SKM-1 treated with dmso at 0.1 percent for 144 hours (cell line): ENCODE data around the gene STK32B.
A peak's percentile ranks its signal among the peaks of the same experiment; 100 is the strongest.
"Not testable (repeated sequence)": the region's sequence is repeated elsewhere in the genome, so short reads cannot be mapped to it uniquely, and the experiment has no call there.

ENCODE experiments used
- DNase-seq: peaks from one replicate; lab custom pipeline; 2025; ENCODE audit not compliant: unreplicated experiment; lab: John Stamatoyannopoulos, UW

The STK32B gene

DNA sequence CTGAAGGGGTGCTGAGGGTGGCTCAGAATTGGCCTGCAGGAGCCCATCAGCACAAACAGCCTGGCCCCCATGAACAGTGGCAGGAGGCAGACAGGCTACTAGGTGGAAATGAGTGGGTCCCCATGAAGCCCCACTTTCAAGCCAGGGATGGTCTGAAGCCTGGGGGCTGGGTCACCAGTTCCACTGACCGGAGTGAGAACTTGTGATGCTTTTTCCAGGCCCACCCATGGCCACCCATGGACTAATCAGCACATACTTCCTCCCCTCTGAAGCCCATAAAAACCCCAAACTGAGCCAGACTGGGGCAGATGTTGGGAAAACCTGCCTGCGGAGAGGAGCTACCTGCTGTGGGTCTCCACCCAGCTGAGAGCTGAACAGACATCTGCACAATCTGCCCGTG lies 372.9 kb downstream of the STK32B start:
- DNase-seq: no peak

DNA sequence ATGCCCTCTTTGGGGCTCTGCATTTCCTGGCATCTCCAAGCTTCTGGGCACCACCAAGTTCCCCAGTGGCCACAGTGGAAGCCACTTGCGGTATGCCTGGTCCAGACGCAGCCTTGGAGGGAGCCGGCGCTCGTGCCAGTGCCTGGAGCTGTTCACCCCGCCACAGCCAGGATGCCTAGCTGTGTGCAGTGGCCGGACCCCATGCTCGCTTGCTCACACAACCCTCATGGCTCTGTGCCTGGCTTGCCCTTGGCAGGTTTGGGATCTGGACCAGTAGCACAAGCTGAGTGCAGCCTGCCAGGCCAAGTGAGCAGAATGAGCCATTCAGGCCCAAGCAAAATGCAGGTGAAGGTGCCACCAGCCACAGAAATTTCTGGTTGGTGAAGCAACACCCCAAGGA lies 373.6 kb downstream of the STK32B start:
- DNase-seq: no peak

DNA sequence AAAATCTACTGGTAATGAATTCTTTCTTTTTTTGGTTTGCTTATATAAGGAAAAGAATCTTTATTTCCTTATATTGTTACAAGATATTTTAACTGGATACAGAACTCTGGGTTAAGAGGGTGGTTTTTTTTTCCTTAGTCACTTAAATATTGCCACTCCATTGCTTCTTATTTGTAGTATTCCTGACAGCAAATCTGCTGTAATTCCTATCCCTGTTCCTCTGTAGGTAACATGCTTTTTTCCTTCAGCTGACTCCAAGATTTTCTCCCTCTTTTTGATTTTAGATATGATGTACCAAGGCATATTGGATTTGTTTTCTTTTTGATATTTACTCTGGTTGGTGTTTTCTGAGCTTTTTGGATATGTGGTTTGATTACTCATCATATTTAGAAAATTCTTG lies 378.5 kb downstream of the STK32B start:
- no peak for DNase-seq

DNA sequence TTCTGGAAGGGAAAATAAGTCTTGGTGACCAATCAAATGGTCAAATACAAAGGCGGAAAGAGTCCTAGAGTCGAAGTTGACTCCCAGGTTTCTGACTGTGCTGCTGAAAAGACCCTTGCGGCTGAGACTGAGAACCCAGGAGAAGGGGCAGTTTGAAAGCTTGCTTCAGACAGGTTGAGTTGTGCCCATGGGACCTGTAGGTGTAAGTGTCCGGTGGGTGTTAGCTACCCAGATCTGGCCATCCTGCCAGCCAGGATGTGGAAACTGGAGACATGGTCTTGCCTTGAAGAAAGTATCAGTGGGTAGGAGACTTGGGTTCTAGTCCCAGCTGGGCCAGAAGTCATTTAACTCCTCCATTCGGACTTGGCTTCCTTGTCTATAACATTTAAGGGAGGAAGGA lies 381.9 kb downstream of the STK32B start:
- DNase-seq: no peak

DNA sequence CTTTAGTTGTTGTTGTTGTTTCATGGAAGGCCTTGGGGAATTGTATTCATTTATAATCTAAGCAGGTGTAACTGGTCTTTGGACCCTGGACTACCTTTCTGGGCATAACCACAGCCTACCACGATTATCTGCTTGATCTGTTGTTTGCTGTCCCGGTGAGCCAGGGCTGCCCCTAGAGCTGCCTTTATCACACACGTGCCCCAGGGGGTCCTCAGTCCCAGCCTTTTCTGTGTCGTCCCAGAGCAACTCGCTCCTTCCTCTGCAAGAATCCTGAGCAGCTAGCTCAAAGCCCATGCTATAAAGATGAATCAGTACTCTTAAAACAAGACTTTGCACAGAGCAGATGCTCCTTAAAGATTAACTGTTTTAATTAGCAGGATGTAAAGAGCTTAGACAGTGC lies 383.9 kb downstream of the STK32B start:
- no peak for DNase-seq

DNA sequence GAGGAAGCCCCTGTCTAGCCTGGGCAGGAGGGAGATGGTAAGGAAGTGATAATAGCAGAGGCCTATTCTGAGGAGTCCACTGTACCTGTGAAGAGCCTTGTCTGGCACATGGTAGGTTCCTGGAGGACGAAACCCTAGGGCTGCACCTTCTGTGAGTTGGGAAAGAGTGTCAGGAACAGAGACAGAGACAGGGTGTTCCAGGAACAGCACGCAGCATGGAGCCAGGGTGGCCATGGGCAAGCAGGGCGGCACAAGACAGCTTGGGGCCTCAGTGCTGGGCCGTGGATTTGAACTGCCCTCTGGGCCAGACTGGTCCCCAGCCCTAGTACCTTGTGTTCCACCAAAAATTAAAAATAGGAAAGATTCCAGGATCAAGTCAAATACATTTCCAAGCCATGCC lies 384.5 kb downstream of the STK32B start:
- no peak for DNase-seq

DNA sequence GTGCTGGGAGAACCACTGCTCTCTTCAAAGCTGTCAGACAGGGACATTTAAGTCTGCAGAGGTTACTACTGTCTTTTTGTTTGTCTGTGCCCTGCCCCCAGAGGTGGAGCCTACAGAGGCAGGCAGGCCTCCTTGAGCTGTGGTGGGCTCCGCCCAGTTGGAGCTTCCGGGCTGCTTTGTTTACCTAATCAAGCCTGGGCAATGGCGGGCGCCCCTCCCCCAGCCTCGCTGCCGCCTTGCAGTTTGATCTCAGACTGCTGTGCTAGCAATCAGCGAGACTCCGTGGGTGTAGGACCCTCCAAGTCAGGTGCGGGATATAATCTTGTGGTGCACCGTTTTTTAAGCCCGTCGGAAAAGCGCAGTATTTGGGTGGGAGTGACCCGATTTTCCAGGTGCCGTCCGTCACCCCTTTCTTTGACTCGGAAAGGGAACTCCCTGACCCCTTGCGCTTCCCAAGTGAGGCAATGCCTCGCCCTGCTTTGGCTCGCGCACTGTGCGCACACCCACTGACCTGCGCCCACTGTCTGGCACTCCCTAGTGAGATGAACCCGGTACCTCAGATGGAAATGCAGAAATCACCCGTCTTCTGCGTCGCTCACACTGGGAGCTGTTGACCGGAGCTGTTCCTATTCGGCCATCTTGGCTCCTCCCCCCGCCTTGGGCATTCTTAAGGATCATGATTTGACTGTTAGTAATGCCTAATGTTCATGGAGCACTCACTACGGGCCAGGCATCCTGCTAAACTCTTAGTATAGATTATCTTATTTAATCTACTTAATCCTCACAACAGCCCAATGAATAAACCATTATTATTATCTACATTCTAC lies 392.9 kb downstream of the STK32B start:
- not testable (repeated sequence) for DNase-seq

DNA sequence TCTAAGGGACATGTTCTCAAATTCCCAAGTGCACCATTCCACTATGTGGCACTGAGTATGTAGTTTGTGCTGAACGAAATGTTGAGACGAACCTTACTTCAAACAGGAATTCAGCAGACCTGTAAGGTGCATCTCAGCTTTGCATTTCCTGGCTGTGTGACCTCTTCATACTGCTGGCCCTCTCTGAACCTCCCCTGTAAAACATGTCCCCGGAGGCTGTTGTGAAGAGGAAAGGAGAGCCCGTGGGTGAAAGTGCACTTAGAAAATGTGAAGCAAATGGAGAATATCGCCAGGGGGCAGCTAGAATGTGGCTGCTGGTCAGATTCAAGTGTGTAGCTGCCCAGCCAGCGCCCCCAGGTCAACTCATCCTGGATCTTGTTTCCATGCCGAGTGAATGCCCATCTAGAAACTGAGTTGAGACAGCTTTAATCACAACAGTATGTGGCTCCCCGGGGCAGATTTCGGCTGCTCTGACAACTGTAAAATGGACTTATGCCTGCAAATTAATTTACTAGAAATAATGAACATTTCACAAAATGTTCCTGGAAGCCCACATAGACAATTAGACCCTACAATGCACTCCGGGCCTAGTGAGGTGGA lies 393.7 kb downstream of the STK32B start:
- DNase-seq: no peak

DNA sequence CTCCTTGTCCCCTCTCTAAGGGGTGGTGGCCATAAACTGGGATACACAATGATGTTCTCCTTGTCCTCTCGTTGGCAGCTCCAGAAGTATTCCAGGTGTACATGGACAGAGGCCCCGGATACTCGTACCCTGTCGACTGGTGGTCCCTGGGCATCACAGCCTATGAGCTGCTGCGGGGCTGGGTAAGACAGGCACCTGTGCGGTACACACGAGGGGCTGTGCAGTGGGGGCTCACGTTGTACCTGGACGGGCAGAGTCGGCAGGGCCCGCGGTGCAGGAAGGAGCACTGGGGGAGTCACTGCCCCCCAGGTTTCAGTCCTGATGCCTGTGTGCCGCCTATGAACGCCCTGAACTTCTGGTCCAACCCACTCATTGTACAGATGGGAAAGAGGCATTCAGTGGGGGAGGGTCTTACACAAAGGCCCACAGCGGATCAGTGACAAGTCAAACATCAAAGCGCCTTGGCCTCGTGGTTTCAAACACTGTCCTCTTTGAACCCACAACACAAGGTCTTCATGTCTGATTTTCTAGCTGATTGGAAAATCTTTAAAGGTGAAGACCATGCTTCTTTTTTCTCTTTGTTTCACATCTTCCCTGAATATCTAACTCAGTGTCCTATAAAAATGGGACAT lies 395.4 kb downstream of the STK32B start:
- no peak for DNase-seq

DNA sequence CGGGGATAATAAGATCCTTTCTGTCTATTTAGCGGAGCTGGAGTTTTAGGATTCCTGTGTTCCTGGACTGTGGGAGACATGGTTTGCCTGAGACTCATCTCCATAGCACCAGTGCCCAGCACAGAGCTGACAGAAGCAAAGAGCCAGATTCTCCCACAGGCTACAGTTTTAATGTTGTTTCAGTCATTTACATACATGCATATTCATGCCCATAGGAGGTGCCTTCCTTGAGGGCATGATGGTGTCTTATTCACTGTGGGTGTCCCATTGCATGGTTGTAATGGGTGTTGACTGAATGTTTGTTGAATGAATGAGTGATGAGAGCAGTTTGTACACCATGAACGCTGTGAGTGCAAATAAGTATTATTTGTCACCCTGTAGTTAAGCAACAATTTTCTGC lies 396.5 kb downstream of the STK32B start:
- DNase-seq: no peak

DNA sequence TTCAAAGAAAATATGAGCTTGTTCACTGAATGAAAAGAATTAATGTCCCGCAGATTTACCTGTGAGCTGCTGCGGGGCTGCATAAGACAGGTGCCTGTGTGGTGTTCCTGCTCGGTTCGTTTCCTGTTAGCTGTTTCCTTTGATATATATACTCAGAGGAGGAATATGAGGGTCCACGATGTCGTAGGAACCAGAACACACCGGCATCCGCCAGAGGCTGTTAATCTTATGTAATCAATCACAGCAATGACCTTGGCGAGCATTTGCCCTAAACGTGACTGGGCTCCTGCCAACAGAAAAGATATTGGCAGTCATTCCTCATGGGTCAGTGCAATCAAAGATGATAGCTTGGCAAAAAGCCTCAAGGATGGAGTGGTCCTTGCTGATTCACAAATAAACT lies 396.9 kb downstream of the STK32B start:
- DNase-seq: no peak

DNA sequence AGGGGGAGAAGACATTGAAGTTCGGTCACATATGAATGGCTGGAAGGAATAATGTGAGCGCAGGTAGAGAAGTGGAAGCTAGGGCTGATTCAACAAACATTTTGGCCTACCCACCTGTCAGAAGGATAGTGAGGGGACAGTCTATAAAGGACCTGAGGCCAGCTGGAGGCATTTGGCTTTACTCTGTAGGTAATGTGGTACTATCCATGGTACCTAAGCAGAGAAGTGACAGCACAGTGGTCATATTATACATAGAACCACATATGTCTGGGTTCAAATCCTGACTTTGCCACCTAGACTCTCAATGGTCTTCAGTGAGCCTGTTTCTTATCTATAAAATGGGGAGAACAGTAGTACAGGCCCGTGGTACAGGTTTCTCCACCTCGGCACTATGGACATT lies 400.0 kb downstream of the STK32B start:
- no peak for DNase-seq

DNA sequence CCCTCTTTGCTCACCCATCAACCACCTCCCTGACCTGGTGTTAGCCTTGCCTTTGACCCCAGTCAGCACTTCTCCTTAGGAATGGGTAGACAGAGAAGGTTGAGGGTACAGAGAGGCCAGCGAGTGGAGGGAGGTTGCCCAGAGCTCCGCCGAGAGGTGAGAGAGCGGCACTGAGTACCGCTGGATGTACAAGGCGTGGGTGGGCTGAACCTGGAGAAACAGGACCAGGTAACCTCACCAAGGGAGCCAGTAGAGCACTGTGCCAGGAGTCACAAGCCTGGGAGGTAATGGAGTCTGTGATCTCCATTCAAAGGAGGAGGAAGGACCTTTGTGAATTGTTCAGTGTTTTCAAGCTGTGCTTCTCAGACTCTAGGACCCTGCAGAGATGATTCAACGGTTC lies 400.9 kb downstream of the STK32B start:
- no peak for DNase-seq

DNA sequence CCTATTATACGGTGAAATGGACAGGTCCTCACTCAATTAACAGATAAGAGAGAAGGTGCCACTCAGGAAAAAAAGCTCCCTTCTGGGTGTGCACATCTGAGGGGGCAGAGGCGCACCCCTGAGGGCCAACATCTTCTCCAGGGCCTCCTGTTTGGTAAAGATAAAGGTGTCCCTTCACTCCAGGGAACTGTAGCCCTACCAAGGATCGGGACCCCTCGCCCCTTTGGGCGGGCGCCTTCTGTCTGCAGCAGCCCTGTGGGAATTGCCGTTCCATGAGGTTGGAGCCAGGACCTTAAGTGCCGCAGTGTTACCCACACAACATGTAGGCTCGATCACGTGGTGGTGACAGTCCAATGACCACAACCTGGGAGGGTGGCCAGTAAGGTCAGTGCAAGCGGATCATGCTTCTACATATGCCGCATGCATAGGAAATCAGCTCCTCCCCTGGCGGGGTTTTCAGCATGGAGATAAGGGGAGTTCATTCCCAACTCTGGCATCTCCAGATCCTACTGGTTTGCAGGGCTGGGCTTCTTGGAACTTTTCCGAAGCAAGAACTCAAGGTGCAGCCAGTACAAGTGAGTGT lies 403.8 kb downstream of the STK32B start:
- DNase-seq: no peak

DNA sequence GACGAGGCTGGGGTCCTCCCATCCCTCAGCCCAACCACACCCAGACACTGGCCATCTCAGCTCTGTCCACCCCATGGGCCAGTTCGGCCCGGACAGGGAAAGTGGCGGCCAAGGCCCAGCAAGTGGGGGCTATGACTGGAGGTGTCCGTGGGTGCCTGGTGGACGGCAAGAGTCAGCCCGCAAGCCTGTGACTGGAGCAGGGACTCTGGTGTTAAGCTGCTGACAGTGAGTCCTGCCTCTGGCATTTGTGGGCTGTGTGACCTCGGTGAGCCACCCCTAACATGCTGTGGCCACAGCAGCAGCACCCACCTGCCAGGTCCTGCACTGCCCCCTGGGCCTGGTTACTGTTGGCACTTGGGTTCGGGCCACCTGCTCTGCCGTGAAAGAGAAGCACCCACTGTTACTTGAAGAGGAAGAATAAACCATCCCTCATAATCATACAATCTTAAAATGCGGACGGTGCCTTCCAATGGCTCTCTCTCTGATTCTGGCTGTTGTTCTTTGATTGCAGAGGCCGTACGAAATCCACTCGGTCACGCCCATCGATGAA lies 405.1 kb downstream of the STK32B start:
- no peak for DNase-seq

DNA sequence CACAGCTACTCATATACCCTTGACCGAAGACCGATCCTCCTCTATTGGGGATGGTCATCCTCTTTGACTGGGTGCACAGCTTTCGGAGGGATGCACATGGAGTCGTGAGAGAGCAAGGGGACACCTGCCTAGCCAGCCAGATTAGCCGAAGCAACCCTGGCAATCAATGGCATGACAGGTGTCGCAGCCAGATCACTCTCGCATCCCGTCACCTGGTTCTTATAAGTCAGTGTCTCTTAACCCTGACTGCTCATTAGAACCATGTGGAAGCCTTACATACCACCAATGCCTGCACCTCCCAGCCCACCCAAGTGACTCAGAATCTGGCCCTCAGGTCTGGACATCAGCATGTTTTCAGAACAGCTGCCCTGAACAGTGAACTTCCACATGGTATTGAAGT lies 407.4 kb downstream of the STK32B start:
- DNase-seq: no peak

DNA sequence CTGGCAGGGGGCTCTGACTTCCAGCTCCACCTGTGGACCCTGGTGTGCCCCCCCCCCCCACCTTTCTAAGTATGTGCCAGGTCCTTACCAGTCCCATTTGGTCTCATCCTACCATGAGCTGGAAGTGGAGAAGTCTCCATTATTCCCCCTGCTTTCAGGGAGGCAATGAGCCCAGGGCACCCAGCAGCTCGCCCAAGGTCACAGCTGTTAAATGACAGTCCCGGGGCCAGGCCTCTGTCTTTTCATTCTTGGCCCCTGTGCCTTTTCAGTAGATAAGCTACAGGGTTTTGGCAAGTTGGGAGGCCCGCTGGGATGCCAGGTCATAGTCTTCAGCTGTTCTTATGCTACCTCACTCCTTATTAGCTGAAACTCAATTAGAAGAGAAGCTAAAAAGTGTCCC lies 408.0 kb downstream of the STK32B start:
- no peak for DNase-seq

DNA sequence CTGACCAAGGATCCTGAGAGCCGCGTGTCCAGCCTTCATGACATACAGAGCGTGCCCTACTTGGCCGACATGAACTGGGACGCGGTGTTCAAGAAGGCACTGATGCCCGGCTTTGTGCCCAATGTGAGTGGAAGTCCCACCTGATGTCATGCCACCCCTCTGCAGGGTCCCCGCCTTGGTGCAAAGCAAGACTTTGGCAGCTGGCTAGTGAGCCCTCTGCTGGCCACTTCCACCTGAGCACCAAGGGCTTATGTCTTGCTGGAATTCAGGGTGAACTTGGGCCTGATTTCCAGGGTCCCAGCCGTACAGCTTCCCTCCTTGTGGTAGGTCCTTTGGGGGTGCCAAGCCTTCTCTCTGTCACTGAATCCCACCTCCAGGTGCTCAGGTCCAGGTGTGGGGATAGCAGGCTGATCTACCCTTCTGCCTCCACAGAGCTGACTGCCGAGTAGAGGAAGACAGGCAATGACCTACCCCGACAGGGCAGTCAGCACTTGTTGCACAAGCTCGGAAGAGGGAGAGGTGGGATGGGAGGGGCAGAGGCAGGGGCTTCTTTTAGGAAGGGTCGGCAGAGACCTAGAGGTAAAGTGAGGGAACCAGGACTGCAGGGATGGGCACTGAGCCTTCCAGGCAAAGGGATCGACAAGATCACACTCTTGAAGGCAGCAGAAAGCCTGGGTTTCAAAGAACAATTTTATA lies 409.0 kb downstream of the STK32B start:
- DNase-seq: peak; percentile 17

DNA sequence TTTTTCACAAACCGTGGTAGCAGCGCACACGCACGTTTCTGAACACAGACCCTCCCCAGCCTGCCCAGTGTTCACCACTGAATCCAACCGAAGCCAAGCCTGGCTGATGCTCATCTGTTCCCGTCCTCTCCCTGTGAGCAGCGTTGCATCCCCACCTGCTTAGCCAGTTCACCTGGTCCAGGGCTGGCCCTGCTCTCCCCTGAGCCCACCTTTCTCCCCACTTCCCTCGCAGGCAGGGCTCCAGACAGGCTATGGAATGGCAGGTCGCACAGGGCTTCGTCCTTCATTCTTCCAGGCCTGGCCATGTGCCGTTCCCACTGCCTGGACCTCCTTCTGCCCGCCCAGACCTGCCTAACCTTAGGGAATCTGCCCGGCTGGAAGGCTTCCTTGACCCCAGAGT lies 410.2 kb downstream of the STK32B start:
- no peak for DNase-seq

DNA sequence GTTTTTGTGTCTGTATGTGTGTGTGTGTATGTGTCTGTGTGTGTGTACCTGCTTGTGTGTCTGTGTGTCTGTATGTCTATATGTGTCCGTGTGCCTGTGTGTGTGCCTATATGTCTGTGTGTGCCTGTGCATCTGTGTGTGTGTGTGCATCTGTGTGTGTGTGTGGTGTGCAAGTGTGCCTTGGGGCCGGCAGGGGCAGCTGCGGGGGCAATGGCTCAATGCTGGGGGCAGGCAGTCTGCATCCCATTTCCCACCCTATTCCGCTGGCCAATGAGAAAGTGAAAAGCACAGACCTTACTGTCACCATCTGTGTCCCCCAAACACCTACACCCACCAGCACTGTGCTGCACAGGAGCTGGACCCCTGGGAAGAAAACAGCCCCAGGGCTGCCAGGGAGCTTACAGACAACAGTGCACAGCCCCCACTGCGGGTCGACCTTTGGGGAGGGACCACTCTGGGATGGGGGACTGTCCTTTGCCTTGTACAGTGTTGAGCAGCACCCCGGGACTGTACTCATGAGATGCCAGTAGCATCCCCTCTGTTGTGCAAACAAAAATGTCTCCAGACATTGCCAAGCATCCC lies 411.1 kb downstream of the STK32B start:
- DNase-seq: no peak

DNA sequence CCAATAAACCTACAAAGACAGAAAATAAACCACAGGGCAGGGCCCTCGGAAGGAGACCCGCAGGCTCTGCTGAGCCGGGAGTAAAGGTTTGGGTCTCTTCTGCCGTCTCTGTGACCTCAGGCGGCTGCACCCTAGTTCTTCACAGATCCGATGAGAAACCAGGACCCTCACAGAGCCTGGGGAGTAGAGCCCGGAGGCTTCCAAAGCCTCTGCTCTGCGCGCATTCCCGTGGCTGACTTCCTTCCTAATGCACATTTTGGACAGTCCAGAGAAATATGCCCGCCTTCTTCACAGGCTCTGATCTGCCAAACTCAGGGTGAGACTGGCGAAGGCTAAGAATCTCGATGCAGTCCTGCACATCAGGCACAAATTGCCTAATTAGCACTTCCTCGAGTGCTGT lies 411.6 kb downstream of the STK32B start:
- no peak for DNase-seq
